Testis (tissue), 3 donors: ENCODE results near the gene NEK11. TPM values are rescaled to one million over a fixed set of nuclear protein-coding genes. Genes with fewer than 3 reads are reported as not detected.

Experiments
- DNase-seq: peaks from one replicate; pipeline ENCODE4 v3.0.0-alpha.2; 2019
- H3K27ac ChIP-seq, 2 donors: fragments of 200-600 bp; sonication (generic); one replicate each; pipeline ENCODE4 v1.5.1; 2019
- H3K27me3 ChIP-seq: fragments of 200-600 bp; sonication (generic); one replicate; pipeline ENCODE4 v1.5.1; 2019
- H3K36me3 ChIP-seq: fragments of 200-600 bp; sonication (generic); one replicate; pipeline ENCODE4 v1.5.1; 2017; ENCODE audit warnings: low read depth; ENCODE audit errors: missing control alignments
- H3K4me1 ChIP-seq: fragments of 200-600 bp; sonication (generic); one replicate; pipeline ENCODE4 v1.5.1; 2019
- H3K4me3 ChIP-seq, 2 donors: fragments of 200-600 bp; sonication (generic); one replicate each; pipeline ENCODE4 v1.5.1; 2017 to 2019
- H3K9me3 ChIP-seq: fragments of 200-600 bp; sonication (generic); one replicate; pipeline ENCODE4 v1.5.1; 2017
- POLR2A ChIP-seq: fragments of 450-650 bp; IDR thresholded peaks from one replicate; pipeline ENCODE4 v1.6.1; 2017; ENCODE audit warnings: antibody characterized with exemption, mild to moderate bottlenecking, moderate library complexity
- WGBS, 2 donors: methylation state at CpG; one replicate each; pipeline ENCODE4 v1.1.5; 2018; 5-methylcytosine and 5-hydroxymethylcytosine counted together
- intact Hi-C: fragments of 100-400 bp; cut with DNase I; formaldehyde crosslinking; loops from one replicate; pipeline ENCODE4 v1.15.1; 2023; ENCODE audit warnings: low total_unique reads
- polyA plus RNA-seq: library from polyadenylated mRNA; stranded (reverse); fragments of 350-450 nt; fragmentation: Illumina TruSeq; extraction: RNeasy Lipid Tissue Mini Kit (QIAGEN cat#74804); gene quantifications from one replicate; pipeline ENCODE4 v1.2.3, GENCODE V29; 2014; ENCODE audit warnings: low read depth, low replicate concordance; ENCODE audit not compliant: insufficient read depth
- total RNA-seq, 2 donors: library from RNA; depleted of rRNA; stranded (reverse); fragments of >200 nt; gene quantifications; one replicate each; pipeline ENCODE4 v1.2.3, GENCODE V29; 2016
- TF ChIP-seq, protein P1 (sequence below), 3 experiments: fragments of 450-650 bp in 2 of 3; fragments of 200-600 bp in 1 of 3; sonication (generic) in 1 of 3; IDR thresholded peaks; one replicate each; pipeline ENCODE4 v1.5.1; 2016 to 2019; ENCODE audit warnings: antibody characterized with exemption in 3 of 3, mild to moderate bottlenecking in 2 of 3, moderate library complexity in 1 of 3

The NEK11 gene
- total and polyA plus RNA-seq, 3 donors from 2014 or later, result 22.4 to 40.9 (median 35.9) TPM

DNA sequence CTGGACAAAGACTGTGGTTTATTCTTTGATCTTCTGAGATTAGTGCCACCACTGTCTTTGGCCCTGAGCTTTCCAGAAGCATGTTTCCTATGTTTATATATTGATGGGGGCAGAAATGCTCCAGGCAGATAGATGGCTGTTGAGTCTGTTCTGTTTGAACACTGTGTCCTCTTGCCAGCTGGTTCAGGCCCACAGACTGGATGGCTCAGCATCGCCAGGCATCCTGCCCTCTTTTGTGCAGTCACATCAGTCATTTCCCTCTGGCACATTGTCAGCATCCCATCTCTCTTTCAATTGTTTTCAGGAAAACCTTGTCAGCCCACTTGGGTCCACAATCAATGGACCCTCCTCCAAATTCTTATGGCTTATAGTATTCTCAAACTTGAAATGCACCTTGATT, 141.2 kb downstream of the NEK11 start:
- intact Hi-C loops, result no loop called here
- Histone ChIP-seq H3K4me3 (no peak overlapping the region), H3K4me1 (no peaks in the 10 kb centered on the region), H3K27me3 (no peaks in the 10 kb centered on the region), H3K36me3 (no peaks in the 10 kb centered on the region), H3K9me3 (no peaks in the 10 kb centered on the region), H3K27ac (no peak overlapping the region)
- TF ChIP-seq, protein P1, sequence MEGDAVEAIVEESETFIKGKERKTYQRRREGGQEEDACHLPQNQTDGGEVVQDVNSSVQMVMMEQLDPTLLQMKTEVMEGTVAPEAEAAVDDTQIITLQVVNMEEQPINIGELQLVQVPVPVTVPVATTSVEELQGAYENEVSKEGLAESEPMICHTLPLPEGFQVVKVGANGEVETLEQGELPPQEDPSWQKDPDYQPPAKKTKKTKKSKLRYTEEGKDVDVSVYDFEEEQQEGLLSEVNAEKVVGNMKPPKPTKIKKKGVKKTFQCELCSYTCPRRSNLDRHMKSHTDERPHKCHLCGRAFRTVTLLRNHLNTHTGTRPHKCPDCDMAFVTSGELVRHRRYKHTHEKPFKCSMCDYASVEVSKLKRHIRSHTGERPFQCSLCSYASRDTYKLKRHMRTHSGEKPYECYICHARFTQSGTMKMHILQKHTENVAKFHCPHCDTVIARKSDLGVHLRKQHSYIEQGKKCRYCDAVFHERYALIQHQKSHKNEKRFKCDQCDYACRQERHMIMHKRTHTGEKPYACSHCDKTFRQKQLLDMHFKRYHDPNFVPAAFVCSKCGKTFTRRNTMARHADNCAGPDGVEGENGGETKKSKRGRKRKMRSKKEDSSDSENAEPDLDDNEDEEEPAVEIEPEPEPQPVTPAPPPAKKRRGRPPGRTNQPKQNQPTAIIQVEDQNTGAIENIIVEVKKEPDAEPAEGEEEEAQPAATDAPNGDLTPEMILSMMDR (IDR thresholded peaks at IDR 0.05), result no peak
- DNase-seq, result no peak
- 82 to 100% methylated on average over 1 of the region's 1 CpG for WGBS, 2 donors

DNA sequence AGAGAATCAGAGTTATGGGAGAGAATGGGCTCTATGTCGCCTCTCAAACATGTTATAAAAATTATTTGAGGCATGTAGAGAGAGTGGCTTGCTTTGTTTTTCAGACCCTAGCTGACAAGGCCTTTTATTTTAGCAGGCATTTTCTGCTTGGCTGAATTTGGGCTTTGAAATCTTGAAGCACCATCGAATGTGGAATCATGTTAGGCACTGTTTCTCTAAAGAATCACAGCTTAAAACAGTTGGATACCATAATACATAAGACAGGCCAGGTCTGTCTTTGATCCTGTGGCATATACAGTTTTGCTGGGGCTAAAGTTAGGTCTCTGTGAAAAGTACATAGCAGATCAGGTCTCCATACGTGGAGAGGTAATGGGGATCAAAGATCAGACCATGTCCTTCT, 142.7 kb downstream of the NEK11 start:
- no peaks in the 10 kb centered on the region for H3K27me3 ChIP-seq
- no peaks in the 10 kb centered on the region for H3K9me3 ChIP-seq
- H3K4me3 ChIP-seq, result no peak overlapping the region
- 68% methylated on average over 3 of the region's 3 CpGs for WGBS, 2 donors
- TF ChIP-seq POLR2A, result no peak
- TF ChIP-seq, protein P1 (IDR thresholded peaks at IDR 0.05), result no peak
- H3K4me1 ChIP-seq, result no peaks in the 10 kb centered on the region
- intact Hi-C loops, result no loop called here
- H3K36me3 ChIP-seq, result no peaks in the 10 kb centered on the region
- no peak overlapping the region for H3K27ac ChIP-seq
- no peak for DNase-seq

DNA sequence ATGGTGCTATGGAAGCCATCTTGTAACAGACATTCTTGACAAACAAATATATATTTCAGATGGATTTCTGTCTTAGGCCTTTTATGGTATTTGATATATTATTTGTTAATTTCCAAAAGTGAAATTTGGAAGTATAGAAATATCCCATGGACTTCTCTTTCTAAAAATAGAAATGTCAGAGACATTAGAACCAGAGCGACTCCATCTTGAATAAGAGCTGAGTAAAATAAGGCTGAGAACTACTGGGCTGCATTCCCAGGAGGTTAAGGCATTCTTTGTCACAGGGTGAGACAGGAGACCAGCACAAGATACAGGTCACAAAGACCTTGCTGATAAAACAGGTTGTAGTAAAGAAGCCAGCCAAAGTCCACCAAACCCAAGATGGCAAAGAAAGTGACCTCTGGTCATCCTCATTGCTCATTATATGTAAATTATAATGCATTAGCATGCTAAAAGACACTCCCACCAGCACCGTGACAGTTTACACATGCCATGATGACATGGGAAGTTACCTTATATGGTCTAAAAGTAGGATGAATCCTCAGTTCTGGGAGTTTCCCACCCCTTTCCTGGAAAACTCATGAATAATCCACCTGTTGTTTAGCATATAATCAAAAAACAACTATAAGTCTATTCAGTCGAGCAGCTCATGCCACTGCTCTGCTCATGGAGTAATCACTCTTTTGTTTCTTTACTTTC, 146.0 kb downstream of the NEK11 start:
- WGBS, 2 donors, result 90 to 94% methylated on average over 3 of the region's 3 CpGs

DNA sequence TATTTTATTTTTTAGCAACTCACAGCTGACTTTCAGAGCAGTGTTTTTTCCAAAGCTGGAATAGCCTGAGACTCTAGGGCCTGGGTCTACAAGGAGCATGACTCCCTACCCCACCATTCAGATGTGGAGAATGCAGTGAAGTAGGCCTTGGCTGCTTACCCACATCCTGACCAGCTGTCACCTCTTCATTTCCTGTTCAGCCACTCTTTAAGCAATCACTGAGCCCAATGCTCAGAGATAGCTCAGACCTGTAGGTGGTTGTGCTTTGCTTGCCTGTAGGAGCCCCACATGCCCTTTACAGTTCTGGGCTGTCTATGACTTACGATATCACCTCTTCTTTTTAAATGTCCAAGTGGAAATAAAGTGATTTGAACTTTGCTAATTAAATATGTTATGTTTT, 148.1 kb downstream of the NEK11 start:
- Histone ChIP-seq H3K27me3 (no peaks in the 10 kb centered on the region), H3K9me3 (no peaks in the 10 kb centered on the region), H3K36me3 (no peaks in the 10 kb centered on the region), H3K4me3 (no peak overlapping the region), H3K4me1 (no peaks in the 10 kb centered on the region), H3K27ac (no peak overlapping the region)
- intact Hi-C loops, result no loop called here
- no peak for DNase-seq
- 91 to 100% methylated on average over 1 of the region's 1 CpG for WGBS, 2 donors
- TF ChIP-seq, protein P1 (IDR thresholded peaks at IDR 0.05), result no peak
- no peak for TF ChIP-seq POLR2A

More for the DNA sequence above, 146.0 kb downstream of the NEK11 start:
- no peak for DNase-seq
- intact Hi-C loops, result no loop called here
- Histone ChIP-seq H3K4me3 (no peak overlapping the region), H3K9me3 (no peaks in the 10 kb centered on the region), H3K27ac (no peak overlapping the region), H3K36me3 (no peaks in the 10 kb centered on the region), H3K4me1 (no peaks in the 10 kb centered on the region), H3K27me3 (no peaks in the 10 kb centered on the region)
- no peak for TF ChIP-seq POLR2A

DNA sequence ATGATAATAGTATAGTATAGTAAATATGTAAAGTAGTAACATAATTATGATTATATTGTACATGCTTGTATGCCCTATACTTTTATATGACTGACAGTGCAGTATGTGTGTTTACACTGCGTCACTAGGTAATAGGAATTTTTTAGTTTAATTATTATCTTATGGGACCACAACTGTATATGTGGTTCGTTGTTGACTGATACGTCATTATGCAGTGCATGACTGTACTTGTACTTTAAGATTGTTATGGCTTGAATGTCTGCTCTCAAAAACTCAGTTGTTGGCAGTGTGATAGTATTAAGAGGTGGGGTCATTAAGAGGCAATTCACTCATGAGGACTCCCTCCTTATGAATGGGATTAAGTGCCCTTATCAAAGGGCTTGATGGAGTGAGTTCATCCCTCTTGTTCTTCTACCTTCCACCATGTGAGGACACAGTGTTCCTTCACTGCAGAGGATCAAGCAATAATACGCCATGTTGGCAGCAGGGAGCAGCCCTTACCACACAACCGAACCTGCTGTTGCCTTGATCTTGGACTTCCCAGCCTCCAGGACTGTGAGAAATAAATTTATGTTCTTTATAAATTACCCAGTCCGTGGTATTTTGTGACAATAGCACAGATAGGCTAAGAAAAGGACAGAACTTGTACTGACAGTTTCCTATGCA, 152.2 kb downstream of the NEK11 start:
- no peaks in the 10 kb centered on the region for H3K27me3 ChIP-seq
- TF ChIP-seq, protein P1 (IDR thresholded peaks at IDR 0.05), result no peak
- DNase-seq, result no peak
- no peak overlapping the region for H3K4me3 ChIP-seq
- no peaks in the 10 kb centered on the region for H3K36me3 ChIP-seq
- no peak overlapping the region for H3K27ac ChIP-seq
- intact Hi-C loops, result no loop called here
- H3K9me3 ChIP-seq, result no peaks in the 10 kb centered on the region
- no peaks in the 10 kb centered on the region for H3K4me1 ChIP-seq
- WGBS, 2 donors, result 88 to 91% methylated on average over 6 of the region's 6 CpGs
